Hepatocyte (in vitro differentiated cells): ENCODE results near the gene SDSL.

Source experiments
- CTCF ChIP-seq: fragments of 200-600 bp; sonication (generic); IDR thresholded peaks from 2 replicates; pipeline ENCODE4 v1.5.1; 2016; ENCODE audit warnings: antibody characterized with exemption, mild to moderate bottlenecking; ENCODE audit not compliant: poor library complexity
- EZH2phosphoT487 ChIP-seq: fragments of 200-600 bp; sonication (generic); IDR thresholded peaks from one replicate; pipeline ENCODE4 v1.6.1; 2018; ENCODE audit warnings: antibody characterized with exemption, mild to moderate bottlenecking, low read depth, moderate library complexity; ENCODE audit not compliant: unreplicated experiment, severe bottlenecking

- TF ChIP-seq CTCF (no peak), EZH2phosphoT487 (no peak)
Observed at GRCh38 chr12:113477842-113478215, 55.6 kb downstream of the SDSL start.
